H1 (cell line): ENCODE results near the gene RBAK. TPM values are rescaled to one million over a fixed set of nuclear protein-coding genes. Genes with fewer than 3 reads are reported as not detected.
"Not testable (repeated sequence)": the region's sequence is repeated elsewhere in the genome, so short reads cannot be mapped to it uniquely, and the experiment has no call there.

Source experiments
- CTCF ChIA-PET: fragments of 300-600 bp; sonication (Branson Sonifier 250); formaldehyde crosslinking; loops from one replicate; lab custom pipeline; 2021; ENCODE audit not compliant: partially characterized antibody; lab: Charles Lee
- POLR2A ChIA-PET: fragments of 300-600 bp; sonication (Branson Sonifier 250); formaldehyde crosslinking; loops from one replicate; lab custom pipeline; 2021; ENCODE audit warnings: inconsistent platforms; ENCODE audit not compliant: partially characterized antibody; lab: Charles Lee
- DNase-seq, 2 experiments: peaks; one replicate each; pipeline versions ENCODE4 v3.0.0 to v3.0.0-alpha.2; 2010 to 2022; ENCODE audit warnings: low spot score in 2 of 2, low read depth in 1 of 2, mixed read lengths in 1 of 2
- FAIRE-seq: peaks from 2 replicates; lab custom pipeline; 2011; peaks lifted over from hg19 to GRCh38; lab: Jason Lieb, UNC
- H2AFZ ChIP-seq: 2 replicates; pipeline ENCODE4 v1.8.1; 2012; ENCODE audit warnings: low read length, inconsistent platforms
- H2AK5ac ChIP-seq: 2 replicates; pipeline ENCODE4 v1.6.1; 2013; ENCODE audit warnings: low read depth, low read length
- H2BK120ac ChIP-seq: replicated peaks from 2 replicates; pipeline ENCODE3; 2013; ENCODE audit warnings: low read depth, low read length, inconsistent platforms
- H2BK12ac ChIP-seq: 2 replicates; pipeline ENCODE4 v1.6.1; 2013; ENCODE audit warnings: low read depth, low read length
- H2BK15ac ChIP-seq: 2 replicates; pipeline ENCODE4 v1.6.1; 2013; ENCODE audit warnings: low read length
- H2BK20ac ChIP-seq: 2 replicates; pipeline ENCODE4 v1.6.1; 2013; ENCODE audit warnings: low read length
- H2BK5ac ChIP-seq: 2 replicates; pipeline ENCODE4 v1.6.1; 2013; ENCODE audit warnings: low read depth, low read length
- H3K14ac ChIP-seq: 2 replicates; pipeline ENCODE4 v1.6.1; 2013; ENCODE audit warnings: inconsistent platforms; ENCODE audit not compliant: insufficient read length
- H3K18ac ChIP-seq: 2 replicates; pipeline ENCODE4 v1.6.1; 2013; ENCODE audit warnings: low read length; ENCODE audit errors: extremely low read depth
- H3K23ac ChIP-seq: 2 replicates; pipeline ENCODE4 v1.6.1; 2013; ENCODE audit warnings: inconsistent platforms; ENCODE audit not compliant: insufficient read length
- H3K23me2 ChIP-seq: 2 replicates; pipeline ENCODE4 v1.6.1; 2013; ENCODE audit warnings: low read depth, low read length
- H3K27ac ChIP-seq: 2 replicates; pipeline ENCODE4 v1.6.1; 2011; ENCODE audit warnings: low read depth, low read length, inconsistent platforms
- H3K27me3 ChIP-seq, 4 experiments: replicated peaks in 1 of 4; 1 replicate in 1 of 4; 2 replicates in 3 of 4; pipeline versions ENCODE4 v1.6.1 to v1.8.1; 2011 to 2013; ENCODE audit warnings: low read length in 3 of 4, mild to moderate bottlenecking in 3 of 4, inconsistent platforms in 2 of 4, mixed read lengths in 2 of 4, moderate library complexity in 1 of 4; ENCODE audit not compliant: control insufficient read depth in 3 of 4, insufficient read depth in 3 of 4; ENCODE audit errors: extremely low read depth in 1 of 4
- H3K36me3 ChIP-seq, 4 experiments: 2 replicates each; pipeline versions ENCODE4 v1.6.1 to v1.8.1; 2011 to 2013; ENCODE audit warnings: mild to moderate bottlenecking in 4 of 4, low read length in 3 of 4, moderate library complexity in 2 of 4, control low read depth in 1 of 4, inconsistent platforms in 1 of 4; ENCODE audit not compliant: insufficient read depth in 4 of 4, control insufficient read depth in 2 of 4
- H3K4ac ChIP-seq: replicated peaks from 2 replicates; pipeline ENCODE3; 2013; ENCODE audit warnings: low read length, low read depth, mixed read lengths, inconsistent platforms; ENCODE audit not compliant: insufficient read length
- H3K4me1 ChIP-seq, 4 experiments: replicated peaks in 1 of 4; 1 replicate in 1 of 4; 2 replicates in 3 of 4; pipeline versions ENCODE4 v1.6.1 to v1.8.1; 2011 to 2013; ENCODE audit warnings: low read length in 3 of 4, inconsistent platforms in 2 of 4, mixed read lengths in 1 of 4; ENCODE audit not compliant: insufficient read depth in 4 of 4, control insufficient read depth in 3 of 4
- H3K4me2 ChIP-seq, 2 experiments: 2 replicates each; pipeline versions ENCODE4 v1.6.1 to v1.8.1; 2011 to 2013; ENCODE audit warnings: low read depth in 2 of 2, low read length in 2 of 2, control low read depth in 1 of 2, inconsistent platforms in 1 of 2, mild to moderate bottlenecking in 1 of 2; ENCODE audit not compliant: insufficient read depth in 1 of 2
- H3K4me3 ChIP-seq, 4 experiments: fragments of 200-600, 300-600 bp in 1 of 4; sonication (generic), shearing (Covaris generic), sonication (Bioruptor Twin) in 1 of 4; 2 replicates each; pipeline versions ENCODE4 v1.5.1 to v1.8.1; 2011 to 2016; ENCODE audit warnings: low read length in 4 of 4, low read depth in 3 of 4, control low read depth in 2 of 4, inconsistent platforms in 2 of 4, mild to moderate bottlenecking in 2 of 4, mixed read lengths in 1 of 4, moderate library complexity in 1 of 4; ENCODE audit not compliant: insufficient read depth in 2 of 4; ENCODE audit errors: extremely low read depth in 1 of 4
- H3K56ac ChIP-seq: replicated peaks from 2 replicates; pipeline ENCODE3; 2013; ENCODE audit warnings: low read depth, mild to moderate bottlenecking, mixed read lengths, low read length, inconsistent platforms; ENCODE audit not compliant: insufficient read length
- H3K79me1 ChIP-seq: 2 replicates; pipeline ENCODE4 v1.6.1; 2013; ENCODE audit warnings: low read depth, low read length, control low read depth
- H3K79me2 ChIP-seq, 2 experiments: 2 replicates each; pipeline versions ENCODE4 v1.6.1 to v1.8.1; 2012 to 2013; ENCODE audit warnings: low read length in 2 of 2, mild to moderate bottlenecking in 2 of 2, inconsistent platforms in 1 of 2; ENCODE audit not compliant: insufficient read depth in 2 of 2, control insufficient read depth in 1 of 2
- H3K9ac ChIP-seq, 4 experiments: replicated peaks in 1 of 4; 1 replicate in 1 of 4; 2 replicates in 3 of 4; pipeline versions ENCODE4 v1.6.1 to v1.8.1; 2011 to 2013; ENCODE audit warnings: low read depth in 3 of 4, low read length in 3 of 4, control low read depth in 2 of 4, mild to moderate bottlenecking in 2 of 4, moderate library complexity in 2 of 4, inconsistent platforms in 1 of 4; ENCODE audit errors: extremely low read depth in 1 of 4
- H3K9me3 ChIP-seq, 2 experiments: 2 replicates each; pipeline versions ENCODE4 v1.6.1 to v1.8.1; 2012 to 2013; ENCODE audit warnings: mild to moderate bottlenecking in 2 of 2, moderate library complexity in 2 of 2, control low read depth in 1 of 2, inconsistent platforms in 1 of 2, low read depth in 1 of 2, low read length in 1 of 2, mixed read lengths in 1 of 2; ENCODE audit not compliant: insufficient read depth in 2 of 2
- H4K20me1 ChIP-seq, 2 experiments: replicated peaks in 1 of 2; 2 replicates each; pipeline versions ENCODE3 to v1.8.1; 2011 to 2013; ENCODE audit warnings: inconsistent platforms in 2 of 2, low read length in 2 of 2, mild to moderate bottlenecking in 1 of 2; ENCODE audit not compliant: insufficient read depth in 2 of 2, control insufficient read depth in 1 of 2
- H4K5ac ChIP-seq: 2 replicates; pipeline ENCODE4 v1.6.1; 2013; ENCODE audit warnings: low read length, low read depth, mixed read lengths, inconsistent platforms; ENCODE audit not compliant: insufficient read length
- H4K8ac ChIP-seq: 2 replicates; pipeline ENCODE4 v1.8.0; 2013; ENCODE audit warnings: mild to moderate bottlenecking, moderate library complexity, low read length, inconsistent platforms; ENCODE audit not compliant: insufficient read depth; ENCODE audit errors: extremely low read depth
- H4K91ac ChIP-seq: replicated peaks from 2 replicates; pipeline ENCODE3; 2013; ENCODE audit warnings: low read length, mixed read lengths, inconsistent platforms; ENCODE audit not compliant: insufficient read length
- MAX ChIP-seq: IDR thresholded peaks from 2 replicates; pipeline ENCODE4 v1.6.1; 2012; ENCODE audit warnings: inconsistent platforms
- USF2 ChIP-seq: IDR thresholded peaks from 2 replicates; pipeline ENCODE4 v1.6.1; 2011; ENCODE audit warnings: low read length, improper control_type of control experiment
- WGBS, 2 experiments: shearing (Covaris generic) in 1 of 2; methylation state at CpG; one replicate each; pipeline versions ENCODE4 v1.1.6 to v1.1.7; 2013 to 2015; ENCODE audit warnings: low lambda C conversion rate in 2 of 2, mixed read lengths in 2 of 2, inconsistent platforms in 1 of 2, low coverage in 1 of 2, missing lambda C conversion rate in 1 of 2; ENCODE audit not compliant: insufficient replicate concordance in 2 of 2, insufficient coverage in 1 of 2, insufficient read length in 1 of 2; ENCODE audit errors: extremely low coverage in 1 of 2, missing lambda C conversion rate in 1 of 2; 5-methylcytosine and 5-hydroxymethylcytosine counted together
- polyA plus RNA-seq, 7 experiments: library from polyadenylated mRNA; depleted of rRNA in 3 of 7; stranded (reverse) in 5 of 7; unstranded in 2 of 7; fragments of >200 nt in 5 of 7; fragments of 200-250 nt in 2 of 7; gene quantifications; 1 replicate in 5 of 7; 2 replicates in 1 of 7; 4 replicates in 1 of 7; pipeline versions ENCODE4 v1.2.1 to v1.2.3, GENCODE V29; 2011 to 2013; ENCODE audit warnings: missing spikeins in 2 of 7, mixed read lengths in 2 of 7
- total RNA-seq: library from RNA; stranded (reverse); fragmentation: NEBNext Ultra II Directional; extraction: Animal tissue kit (Norgen Biotek cat#: 25700); gene quantifications from 2 replicates; pipeline ENCODE4 v1.2.1, GENCODE V29; 2021

Gene RBAK
- total and polyA plus RNA-seq, 2 of the 8 experiments (the other 6 are each of a cell fraction or from before 2014, with no cell fraction given), result 1.9 to 18.2 TPM

- no peak for TF ChIP-seq USF2
- TF ChIP-seq MAX, result no peak
Measured at GRCh38 chr7:5012985-5013384, 32.7 kb upstream of the RBAK start (continued).

GRCh38 chr7:5015936-5016335 is 29.7 kb upstream of the RBAK start:
- 95% methylated on average over 6 of the region's 6 CpGs; no CpG with 5 or more reads in 1 of the 2 experiments for WGBS, 2 experiments
- H3K4me1 ChIP-seq, H3K27me3 ChIP-seq, H4K91ac ChIP-seq, H3K56ac ChIP-seq, H3K4me3 ChIP-seq, H2BK120ac ChIP-seq, H4K8ac ChIP-seq, H3K36me3 ChIP-seq, H2BK5ac ChIP-seq, H2AFZ ChIP-seq, H3K18ac ChIP-seq, H3K9ac ChIP-seq, H4K20me1 ChIP-seq, FAIRE-seq, H2BK15ac ChIP-seq, DNase-seq, H3K4ac ChIP-seq, H3K79me2 ChIP-seq, H2AK5ac ChIP-seq, POLR2A ChIA-PET, H3K27ac ChIP-seq, H3K23ac ChIP-seq, H3K9me3 ChIP-seq, H3K4me2 ChIP-seq, H3K23me2 ChIP-seq, H3K79me1 ChIP-seq, H2BK12ac ChIP-seq, H3K14ac ChIP-seq, CTCF ChIA-PET, H4K5ac ChIP-seq, H2BK20ac ChIP-seq: not testable (repeated sequence)
